GM19397 (cell line): ENCODE results near the gene CTNND2.
"Not testable (repeated sequence)": the region's sequence is repeated elsewhere in the genome, so short reads cannot be mapped to it uniquely, and the experiment has no call there.

Experiments used
- ATAC-seq: cut with Tn5 transposase; IDR thresholded peaks from one replicate; pipeline ENCODE4 v1.9.1; 2021; ENCODE audit warnings: mild to moderate bottlenecking, moderate library complexity; ENCODE audit not compliant: unreplicated experiment

The CTNND2 gene

DNA sequence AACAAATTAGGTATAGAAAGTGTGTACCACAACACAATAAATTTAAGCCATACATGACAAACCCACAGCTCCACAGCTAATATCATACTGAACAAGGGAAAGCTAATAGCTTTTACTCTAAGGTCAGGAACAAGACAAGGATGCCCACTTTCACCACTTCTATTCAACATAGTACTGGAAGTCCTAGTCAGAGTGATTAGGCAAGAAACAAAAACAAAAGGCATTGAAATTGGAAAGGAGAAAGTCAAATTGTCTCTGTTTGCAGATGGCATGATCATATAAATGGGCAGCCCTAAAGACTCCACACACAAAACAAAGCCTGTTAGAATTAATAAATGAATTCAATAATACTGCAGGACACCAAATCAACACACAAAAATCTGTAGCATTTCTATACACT is 548.8 kb downstream of the CTNND2 start:
- no peak for ATAC-seq

DNA sequence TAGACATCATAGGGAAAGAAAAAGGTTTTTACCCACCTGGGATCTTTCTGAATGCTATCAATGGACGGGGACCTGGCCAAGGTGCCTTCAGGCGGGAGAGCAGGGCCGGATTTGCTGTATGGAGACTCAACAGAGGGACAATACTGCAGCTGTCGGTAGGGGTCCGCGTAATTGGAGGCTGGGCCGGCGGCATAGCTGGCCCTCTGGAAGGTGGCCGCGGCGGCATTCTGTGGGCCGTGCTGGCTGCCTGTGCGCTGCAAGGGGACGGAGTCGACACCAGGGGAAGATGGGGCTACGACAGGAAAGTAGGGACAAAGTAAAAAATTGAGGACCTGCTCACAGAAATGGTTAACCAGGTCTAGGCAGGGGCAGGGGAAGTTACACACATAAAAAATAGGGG is 557.9 kb downstream of the CTNND2 start:
- ATAC-seq: no peak

DNA sequence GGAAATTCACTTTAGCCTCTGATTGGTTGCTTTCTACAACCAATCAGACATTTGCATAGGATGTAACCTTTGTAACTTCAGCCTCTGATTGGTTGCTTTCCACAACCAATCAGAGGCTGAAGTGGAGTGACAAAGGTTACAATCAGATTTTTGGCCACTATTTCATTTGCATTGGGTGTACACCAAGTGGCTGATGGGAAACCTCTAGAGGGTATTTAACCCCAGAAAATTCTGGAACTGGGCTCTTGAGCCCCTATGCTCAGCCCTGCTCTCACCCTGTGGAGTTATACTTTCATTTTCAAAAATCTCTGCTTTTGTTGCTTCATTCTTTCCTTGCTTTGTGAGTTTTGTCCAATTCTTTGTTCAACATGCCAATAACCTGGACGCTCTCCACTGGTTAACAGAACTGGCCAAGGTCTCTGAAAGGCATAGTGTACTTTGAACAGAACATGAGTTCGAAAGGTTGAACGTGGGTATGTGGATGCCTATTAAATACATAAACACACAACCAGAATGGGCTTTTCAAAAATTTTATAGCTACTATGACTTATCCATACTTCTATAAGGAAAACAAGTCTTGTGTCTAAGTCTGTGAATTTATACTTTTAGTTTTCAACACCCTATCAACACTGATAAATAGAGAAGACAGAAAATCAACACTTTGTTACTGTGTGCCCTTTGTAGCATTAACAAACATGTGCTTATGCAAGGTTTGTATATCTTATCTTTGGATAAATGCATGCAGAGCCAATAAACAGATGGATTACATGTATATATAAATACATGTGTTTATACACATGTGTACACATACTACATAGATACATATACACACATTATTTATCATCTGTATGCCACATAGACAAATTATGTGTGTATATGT is 568.1 kb downstream of the CTNND2 start:
- ATAC-seq: no peak

DNA sequence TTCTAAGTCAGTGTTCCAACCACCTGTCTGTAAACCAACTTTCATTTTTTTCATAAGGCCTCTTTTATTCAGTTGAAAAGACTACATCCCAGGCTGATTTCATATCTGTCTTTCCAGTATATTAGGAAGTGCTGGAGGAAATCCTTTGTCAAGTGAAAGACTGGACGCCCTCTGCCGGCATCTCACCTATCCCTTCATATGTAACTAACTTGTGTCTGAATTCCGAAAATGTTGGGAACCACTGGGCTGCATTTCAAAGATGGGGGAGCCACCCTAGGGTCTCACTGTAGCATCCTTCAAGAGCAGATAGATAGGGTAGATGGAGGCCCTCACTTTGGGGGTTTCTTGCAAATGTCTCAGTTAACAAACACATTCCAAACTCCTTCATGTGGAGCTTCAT is 569.8 kb downstream of the CTNND2 start:
- ATAC-seq: no peak

DNA sequence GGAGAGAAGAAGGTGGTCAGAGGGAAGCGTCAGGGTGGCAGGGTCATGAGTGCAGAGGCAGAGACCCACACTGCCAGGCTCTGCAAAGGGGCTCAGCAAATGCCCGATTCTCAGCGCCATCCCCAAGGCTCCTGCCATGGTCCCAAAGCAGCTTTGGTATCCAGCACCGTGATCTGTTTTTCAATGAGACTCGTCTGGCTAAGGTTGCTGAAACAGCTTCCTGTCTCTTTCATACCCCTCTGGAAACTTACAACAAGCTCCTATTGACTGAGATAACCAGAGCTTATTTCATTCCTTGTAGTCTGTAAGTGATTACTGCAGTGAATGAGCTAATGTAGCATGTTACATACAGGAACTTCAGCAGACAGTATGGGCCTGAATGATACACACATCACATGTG is 574.6 kb downstream of the CTNND2 start:
- ATAC-seq: no peak

DNA sequence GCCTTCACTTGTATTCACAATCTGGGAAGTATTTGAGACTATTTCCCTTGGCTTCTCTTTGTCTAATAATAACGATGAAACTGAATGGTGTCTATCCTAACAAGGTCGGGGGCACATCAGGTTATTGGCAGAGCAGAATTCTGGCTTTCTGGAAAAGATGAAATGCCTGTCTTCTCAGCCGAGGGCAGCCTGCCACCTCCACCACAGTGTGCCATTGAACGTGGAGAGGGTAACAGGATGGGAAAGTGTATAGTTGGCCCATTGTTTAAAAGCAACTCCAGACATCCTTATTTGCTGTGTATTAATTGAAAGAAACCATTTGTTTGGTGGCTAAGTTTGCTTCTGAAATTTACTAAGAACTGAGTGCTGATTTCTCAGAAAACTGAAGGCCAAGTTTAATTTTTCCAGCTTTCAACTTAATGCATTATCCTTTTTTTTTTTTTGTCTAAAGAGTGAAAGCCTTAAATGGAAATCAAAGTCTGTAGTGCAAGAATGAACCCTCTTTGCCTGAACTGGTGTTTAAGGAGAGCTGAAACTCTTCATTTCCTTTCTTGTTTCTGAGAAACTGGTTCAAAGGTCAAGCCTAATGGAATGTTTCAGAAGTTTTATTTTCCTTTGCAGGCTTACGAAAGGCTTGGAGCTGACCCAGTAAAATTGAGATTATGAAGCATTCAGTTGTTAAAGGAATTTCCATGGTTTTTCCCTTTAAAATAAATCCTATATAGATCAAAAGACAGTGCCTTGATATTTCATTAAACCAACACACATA is 579.5 kb downstream of the CTNND2 start:
- ATAC-seq: no peak

DNA sequence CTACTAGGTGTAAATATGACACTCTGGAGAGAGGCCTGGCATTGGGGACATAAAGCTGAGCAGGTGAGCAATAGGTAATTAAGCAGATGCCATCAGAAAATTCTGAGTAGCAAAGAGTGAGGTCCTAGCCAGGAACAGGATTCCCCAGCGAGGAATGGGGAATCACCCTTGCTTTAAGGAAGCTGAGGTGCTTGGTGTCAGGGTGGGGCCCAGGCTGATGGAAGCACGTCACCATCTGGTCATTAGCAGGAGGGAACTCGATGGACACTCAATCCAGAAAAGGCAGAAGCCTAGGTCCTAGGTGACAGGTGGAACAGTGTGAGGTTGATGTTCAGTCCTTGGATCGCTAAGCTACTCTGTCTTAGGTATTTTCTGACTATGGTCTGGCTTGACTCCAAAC is 580.5 kb downstream of the CTNND2 start:
- no peak for ATAC-seq

DNA sequence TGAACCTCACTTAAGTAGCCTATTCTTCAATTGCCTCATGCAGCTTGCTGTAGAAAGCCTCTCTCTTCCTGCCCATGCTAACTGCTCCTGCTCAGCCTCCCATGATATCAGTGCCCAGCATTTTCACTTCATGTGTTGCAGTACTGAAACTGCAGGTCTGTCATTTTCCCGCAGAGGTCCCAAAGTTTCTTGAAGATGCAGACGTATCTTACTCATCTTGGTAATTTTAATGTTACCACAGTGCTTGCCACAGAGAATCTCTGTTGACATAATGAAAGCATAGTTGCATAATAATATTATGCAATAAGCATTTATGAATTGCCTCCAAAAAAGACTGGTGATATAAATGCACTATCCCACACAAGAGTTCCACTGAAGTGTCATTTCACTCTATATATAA is 582.1 kb downstream of the CTNND2 start:
- no peak for ATAC-seq

DNA sequence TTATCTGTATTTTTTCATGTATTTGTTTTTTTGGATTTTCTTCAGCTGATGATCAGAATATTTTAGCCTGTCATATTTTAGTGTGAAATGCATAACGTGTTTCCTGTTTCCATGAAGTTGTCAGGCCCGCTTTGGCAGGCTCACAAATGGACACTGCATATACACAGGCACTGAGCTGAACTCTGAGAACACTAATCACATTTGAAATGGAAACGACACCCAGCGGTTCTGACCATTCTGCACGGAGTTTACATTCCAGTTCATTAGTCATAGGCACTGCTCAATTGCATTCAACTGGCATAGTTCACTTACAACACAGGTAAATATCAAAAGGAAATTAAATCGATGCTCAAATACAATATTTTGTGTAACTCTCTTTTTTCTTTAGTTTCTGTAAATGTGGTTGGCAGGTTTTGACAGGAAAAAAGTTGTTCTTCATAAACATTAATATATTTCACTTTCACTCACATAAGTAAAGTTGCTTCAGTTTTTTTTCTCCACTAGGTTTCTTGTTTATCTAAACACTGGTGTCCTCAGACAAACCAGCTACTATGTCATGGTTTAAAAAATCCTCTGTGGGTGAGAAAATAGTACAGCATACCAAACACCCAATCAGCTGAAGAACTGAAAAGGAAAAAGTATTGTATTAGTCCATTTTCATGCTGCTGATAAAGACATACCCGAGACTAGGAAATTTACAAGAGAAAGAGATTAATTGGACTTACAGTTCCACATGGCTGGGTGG is 584.2 kb downstream of the CTNND2 start:
- ATAC-seq: no peak

DNA sequence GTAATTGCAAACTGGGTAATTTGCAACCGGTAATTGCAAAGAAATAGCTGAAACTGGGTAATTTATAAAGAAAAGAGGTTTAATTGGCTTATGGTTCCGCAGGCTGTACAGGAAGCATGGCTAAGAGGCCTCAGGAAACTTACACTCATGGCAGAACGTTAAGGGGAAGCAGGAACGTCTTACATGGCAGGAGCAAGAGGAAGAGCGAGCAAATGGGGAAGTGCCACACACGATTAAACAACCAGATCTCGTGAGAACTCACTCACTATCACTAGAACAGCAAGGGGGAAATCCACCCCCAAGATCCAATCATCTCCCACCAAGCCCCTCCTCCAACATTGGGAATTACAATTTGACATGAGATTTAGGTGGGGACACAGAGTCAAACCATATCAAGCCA is 590.6 kb downstream of the CTNND2 start:
- not testable (repeated sequence) for ATAC-seq

DNA sequence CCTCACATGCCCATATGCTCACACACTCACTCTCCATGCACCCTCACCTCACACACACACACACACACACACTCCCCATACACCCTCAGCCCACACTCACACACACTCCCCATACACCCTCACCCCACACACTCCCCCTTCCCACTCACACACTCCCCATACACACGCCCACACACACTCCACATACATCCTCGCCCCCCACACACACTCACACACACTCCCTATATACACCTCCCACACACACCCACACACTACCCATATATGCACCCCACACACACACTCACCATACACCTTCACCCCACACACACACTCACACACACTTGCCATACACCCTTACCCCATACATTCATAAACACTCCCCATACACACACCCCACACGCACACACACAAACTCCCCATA is 592.5 kb downstream of the CTNND2 start:
- ATAC-seq: no peak

DNA sequence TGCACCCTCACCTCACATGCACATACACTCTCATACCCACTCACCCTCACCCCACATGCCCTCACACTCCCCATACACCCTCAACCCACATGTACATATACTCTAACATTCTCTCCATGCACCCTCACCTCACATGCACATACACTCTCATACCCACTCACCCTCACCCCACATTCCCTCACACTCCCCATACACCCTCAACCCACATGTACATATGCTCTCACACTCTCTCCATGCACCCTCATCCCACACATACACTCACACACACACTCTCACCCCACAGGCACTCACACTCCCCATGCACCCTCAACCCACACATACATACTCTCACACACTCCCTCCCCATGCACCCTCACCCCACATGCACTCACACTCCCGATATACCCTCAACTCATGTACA is 593.0 kb downstream of the CTNND2 start:
- ATAC-seq: no peak

DNA sequence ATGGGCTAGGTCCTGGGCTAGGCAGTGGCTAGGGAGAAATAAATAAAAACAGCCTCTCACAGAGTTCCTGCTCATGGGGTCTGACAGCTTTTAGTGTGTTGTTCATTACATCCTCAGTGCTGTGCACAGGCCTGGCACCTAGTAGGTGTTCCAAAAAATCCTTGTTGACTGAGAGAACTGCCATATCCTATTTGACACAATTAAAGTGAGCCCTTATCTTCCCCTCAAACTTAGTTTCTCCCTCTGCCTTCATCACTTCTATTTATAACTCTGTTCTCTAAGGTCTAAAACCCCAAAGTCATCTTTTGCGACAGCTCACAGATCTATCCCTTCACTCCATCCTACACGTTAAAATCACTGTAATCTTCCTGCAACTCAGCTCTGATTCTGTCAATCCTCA is 594.1 kb downstream of the CTNND2 start:
- ATAC-seq: no peak

DNA sequence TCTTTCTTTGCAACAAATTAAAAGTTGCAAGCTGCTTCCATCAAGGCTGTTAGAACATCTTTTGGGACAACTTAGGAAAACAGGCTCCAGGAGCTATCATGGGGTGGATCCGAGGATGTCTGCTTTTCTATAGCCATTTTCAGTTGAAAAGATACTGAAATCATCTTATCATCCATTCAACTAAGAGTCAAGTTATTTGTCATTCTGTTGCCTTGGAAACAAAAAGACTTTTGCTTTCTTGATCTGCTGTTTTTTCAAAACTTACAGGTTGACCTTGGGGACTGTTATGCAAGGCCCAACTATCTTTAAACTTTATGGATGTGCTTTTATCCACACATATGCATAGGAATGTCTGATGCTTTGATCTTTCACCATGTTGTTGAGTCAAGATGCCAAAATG is 597.9 kb downstream of the CTNND2 start:
- ATAC-seq: no peak

DNA sequence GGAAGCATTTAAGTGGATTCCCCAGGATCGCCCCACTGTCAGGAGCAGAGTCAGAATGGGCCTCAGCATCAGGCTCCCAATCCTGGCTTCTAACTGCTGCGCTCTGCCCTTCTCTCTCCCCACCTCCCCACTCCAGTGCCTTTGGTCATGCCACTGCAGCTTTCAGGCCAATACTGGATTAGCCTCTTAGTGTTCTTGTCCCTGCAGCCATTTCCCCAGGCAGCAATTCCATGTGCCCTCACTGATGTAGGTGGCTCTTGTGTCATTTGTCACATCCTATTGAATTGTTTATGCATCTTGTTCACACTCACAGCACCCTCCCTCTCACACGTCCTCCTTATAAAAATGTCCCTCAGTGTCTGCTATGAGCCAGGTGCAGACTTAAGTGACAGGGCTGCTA is 599.0 kb downstream of the CTNND2 start:
- ATAC-seq: no peak

DNA sequence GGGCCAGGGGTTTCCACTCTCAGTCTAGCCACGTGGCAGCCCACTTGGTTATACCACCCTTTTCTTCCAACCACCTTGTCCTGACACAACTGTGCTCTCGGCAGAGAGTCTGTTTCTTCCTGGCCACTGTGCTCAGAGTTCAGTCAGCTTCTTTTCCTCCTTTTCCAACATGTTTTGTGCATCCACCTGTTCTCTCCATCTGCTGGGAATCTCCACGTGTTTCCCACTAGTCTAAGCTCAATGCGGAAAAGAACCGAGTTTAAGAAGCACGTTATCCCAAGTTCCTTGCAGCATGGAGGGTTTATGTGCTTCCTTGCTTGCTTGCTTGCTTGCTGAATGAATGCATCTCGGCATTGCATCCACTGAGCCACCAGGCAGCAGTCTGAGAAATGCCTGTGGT is 599.6 kb downstream of the CTNND2 start:
- no peak for ATAC-seq

DNA sequence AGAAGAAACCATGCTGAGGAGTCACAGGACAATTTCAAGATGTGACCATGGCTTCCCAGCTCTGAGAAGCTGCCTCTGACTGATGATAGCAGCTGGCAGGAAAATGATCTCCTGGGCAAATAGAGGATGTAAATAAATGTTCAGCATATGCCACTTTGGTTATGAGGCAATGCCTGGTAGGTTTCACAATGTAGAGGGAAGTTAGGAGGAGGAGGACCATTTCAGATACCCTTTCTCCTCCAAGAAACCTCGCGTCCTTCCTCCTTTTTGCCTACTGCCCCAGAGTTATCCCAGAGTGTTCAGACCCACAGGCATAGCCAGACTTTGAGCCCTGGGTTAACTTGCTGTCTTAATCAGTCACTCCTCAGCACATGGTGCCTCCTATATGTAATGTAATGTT is 601.6 kb downstream of the CTNND2 start:
- ATAC-seq: no peak

DNA sequence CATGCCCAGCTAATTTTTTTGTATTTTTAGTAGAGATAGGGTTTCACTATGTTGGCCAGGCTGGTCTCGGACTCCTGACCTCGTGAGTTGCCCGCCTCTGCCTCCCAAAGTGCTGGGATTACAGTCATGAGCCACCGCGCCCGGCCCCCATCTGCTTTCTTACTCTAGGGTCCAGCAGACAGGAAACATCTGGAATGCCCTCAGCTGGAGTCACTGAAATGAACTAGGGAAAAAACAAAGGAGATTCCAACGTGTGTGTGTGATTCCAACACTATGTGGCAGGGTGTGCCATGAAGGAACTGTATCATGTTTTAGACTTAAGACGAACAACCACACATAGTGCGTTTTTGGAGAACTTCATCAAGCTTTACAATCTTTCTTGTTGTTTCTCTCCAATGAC is 603.1 kb downstream of the CTNND2 start:
- no peak for ATAC-seq

DNA sequence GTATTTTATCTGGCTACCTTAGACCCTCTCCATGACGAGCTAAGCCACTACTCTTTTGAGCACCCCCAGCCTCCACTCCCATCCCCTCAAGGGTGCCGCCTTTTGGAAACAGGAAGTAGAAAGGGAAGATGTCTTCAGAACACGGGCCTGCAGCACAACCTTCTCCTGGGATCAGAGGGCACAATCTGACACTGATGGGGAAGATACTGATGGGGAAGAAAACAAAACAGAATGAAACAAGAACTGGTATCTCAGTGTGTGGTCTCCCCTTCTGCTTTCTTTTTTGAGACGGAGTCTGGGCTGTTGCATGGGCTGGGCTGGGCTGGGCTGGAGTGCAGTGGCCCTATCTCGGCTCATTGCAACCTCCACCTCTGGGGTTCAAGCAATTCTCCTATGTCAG is 603.5 kb downstream of the CTNND2 start:
- no peak for ATAC-seq

DNA sequence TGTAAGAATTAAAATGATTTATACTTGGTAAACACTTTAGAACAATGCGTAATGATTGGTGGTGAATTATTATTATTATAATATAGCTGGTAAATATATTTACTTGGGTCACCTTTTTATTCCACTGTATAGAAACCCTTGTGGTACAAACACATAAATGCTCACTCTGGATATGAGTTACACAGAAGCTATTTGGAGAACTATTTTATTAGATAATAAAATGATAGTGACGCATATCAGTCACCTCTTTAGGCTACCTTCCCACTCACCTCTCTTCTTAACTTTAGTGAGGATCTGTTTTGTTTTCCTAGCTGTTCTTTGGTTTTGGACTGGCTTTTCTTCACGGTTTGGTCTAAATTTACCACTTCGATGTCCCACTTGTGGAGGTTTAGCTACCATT is 605.4 kb downstream of the CTNND2 start:
- no peak for ATAC-seq

DNA sequence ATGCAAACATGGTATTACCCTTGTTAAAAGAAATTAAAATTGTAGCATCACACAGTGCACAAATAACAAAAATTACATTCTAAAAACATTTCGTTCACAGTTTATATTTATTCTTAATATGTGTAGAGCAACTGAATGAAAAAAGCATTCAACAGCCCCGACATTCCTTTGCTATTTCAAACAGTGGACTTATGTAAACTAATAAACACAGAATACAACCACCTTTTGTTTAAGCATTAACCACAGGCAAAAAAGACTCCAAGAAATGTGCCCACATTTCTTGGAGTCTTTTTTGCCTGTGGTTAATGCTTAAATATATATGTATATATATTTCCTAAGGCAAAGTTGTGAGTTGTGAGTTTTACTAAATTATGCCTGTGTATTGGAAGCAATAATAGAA is 610.7 kb downstream of the CTNND2 start:
- ATAC-seq: no peak
